DMS153 (cell line): ENCODE data around the gene TUBB2B.

Experiments used
- DNase-seq: peaks from one replicate; lab custom pipeline; 2025; lab: John Stamatoyannopoulos, UW

Gene TUBB2B

GRCh38 chr6:3232017-3232945 lies 4.8 kb upstream of the TUBB2B start:
- DNase-seq = no peak

- peak; percentile 47 for DNase-seq
Observed at GRCh38 chr6:3231247-3232016, 4.0 kb upstream of the TUBB2B start.

GRCh38 chr6:3230900-3231246 lies 3.4 kb upstream of the TUBB2B start:
- DNase-seq = peak; percentile 53

GRCh38 chr6:3230256-3230882 lies 2.9 kb upstream of the TUBB2B start:
- DNase-seq = no peak

GRCh38 chr6:3229566-3230178 lies 2.2 kb upstream of the TUBB2B start:
- peak; percentile 19 for DNase-seq

- DNase-seq = peak; percentile 29
Observed at GRCh38 chr6:3228771-3229565, 1.5 kb upstream of the TUBB2B start.

- peak; percentile 60 for DNase-seq
Observed at GRCh38 chr6:3228046-3228671, 706 bp upstream of the TUBB2B start.

- no peak for DNase-seq
Observed at GRCh38 chr6:3226481-3227362, 731 bp downstream of the TUBB2B start.

- DNase-seq = no peak
Observed at GRCh38 chr6:3226042-3226441, 1.4 kb downstream of the TUBB2B start.

GRCh38 chr6:3222506-3223038 lies 4.9 kb downstream of the TUBB2B start:
- no peak for DNase-seq

GRCh38 chr6:3221578-3221977 lies 5.9 kb downstream of the TUBB2B start:
- DNase-seq = no peak

GRCh38 chr6:3220366-3220765 lies 7.1 kb downstream of the TUBB2B start:
- no peak for DNase-seq

- DNase-seq = no peak
Observed at GRCh38 chr6:3218266-3218665, 9.2 kb downstream of the TUBB2B start.

- DNase-seq = no peak
Observed at GRCh38 chr6:3217286-3217685, 10.2 kb downstream of the TUBB2B start.

GRCh38 chr6:3214898-3215297 lies 12.6 kb downstream of the TUBB2B start:
- no peak for DNase-seq

GRCh38 chr6:3213334-3213695 lies 14.1 kb downstream of the TUBB2B start:
- DNase-seq = no peak

GRCh38 chr6:3212261-3212660 lies 15.2 kb downstream of the TUBB2B start:
- no peak for DNase-seq

GRCh38 chr6:3211681-3212080 lies 15.8 kb downstream of the TUBB2B start:
- DNase-seq = no peak

- no peak for DNase-seq
Observed at GRCh38 chr6:3210024-3210610, 17.3 kb downstream of the TUBB2B start.
